HG03571 (cell line): Measurements from ENCODE around the gene LAMP1.
A peak's percentile ranks its signal among the peaks of the same experiment; 100 is the strongest.
"Not testable (repeated sequence)": the region's sequence is repeated elsewhere in the genome, so short reads cannot be mapped to it uniquely, and the experiment has no call there.

ENCODE experiments used
- ATAC-seq: cut with Tn5 transposase; IDR thresholded peaks from one replicate; pipeline ENCODE4 v1.9.1; 2021; ENCODE audit not compliant: unreplicated experiment

The LAMP1 gene

GRCh38 chr13:113296823-113297369 is at the start of gene LAMP1:
TSS of gene LAMP1 (plus strand) at chr13:113297239. CDS start at chr13:113297435, 196 bp downstream.
- peak; percentile 75 for ATAC-seq

- ATAC-seq, result no peak
Measured at GRCh38 chr13:113252516-113253095, 44.4 kb upstream of the LAMP1 start.

- not testable (repeated sequence) for ATAC-seq
Measured at GRCh38 chr13:113257908-113258307, 39.1 kb upstream of the LAMP1 start.

- no peak for ATAC-seq
Measured at GRCh38 chr13:113258321-113259054, 38.6 kb upstream of the LAMP1 start.

- no peak for ATAC-seq
Measured at GRCh38 chr13:113260996-113261395, 36.0 kb upstream of the LAMP1 start.

GRCh38 chr13:113263016-113263415 is 34.0 kb upstream of the LAMP1 start:
- not testable (repeated sequence) for ATAC-seq

GRCh38 chr13:113267642-113268405 is 29.2 kb upstream of the LAMP1 start:
- ATAC-seq, result no peak

GRCh38 chr13:113272031-113272430 is 25.0 kb upstream of the LAMP1 start:
- no peak for ATAC-seq

- no peak for ATAC-seq
Measured at GRCh38 chr13:113272701-113273181, 24.3 kb upstream of the LAMP1 start.

GRCh38 chr13:113273321-113273720 is 23.7 kb upstream of the LAMP1 start:
- ATAC-seq, result no peak

- ATAC-seq, result no peak
Measured at GRCh38 chr13:113273851-113274590, 23.0 kb upstream of the LAMP1 start.

GRCh38 chr13:113274721-113275120 is 22.3 kb upstream of the LAMP1 start:
- ATAC-seq, result no peak

GRCh38 chr13:113275387-113275786 is 21.7 kb upstream of the LAMP1 start:
- no peak for ATAC-seq

- no peak for ATAC-seq
Measured at GRCh38 chr13:113280126-113280525, 16.9 kb upstream of the LAMP1 start.

GRCh38 chr13:113283904-113284303 is 13.1 kb upstream of the LAMP1 start:
- ATAC-seq, result no peak

- no peak for ATAC-seq
Measured at GRCh38 chr13:113288880-113289279, 8.2 kb upstream of the LAMP1 start.

- no peak for ATAC-seq
Measured at GRCh38 chr13:113291129-113291528, 5.9 kb upstream of the LAMP1 start.

GRCh38 chr13:113292021-113292862 is 4.8 kb upstream of the LAMP1 start:
- no peak for ATAC-seq

GRCh38 chr13:113293686-113294085 is 3.4 kb upstream of the LAMP1 start:
- no peak for ATAC-seq

GRCh38 chr13:113295776-113296175 is 1.3 kb upstream of the LAMP1 start:
- no peak for ATAC-seq
